OCI-LY7 (cell line): Measurements from ENCODE around the gene APOL3.

Experiments used
- EZH2phosphoT487 ChIP-seq: fragments of 200-600 bp; sonication (generic); IDR thresholded peaks from 2 replicates; pipeline ENCODE4 v1.6.1; 2018; ENCODE audit warnings: low read depth, borderline replicate concordance, mild to moderate bottlenecking, mixed run types, antibody characterized with exemption, low read length, moderate library complexity, mixed read lengths
- TF ChIP-seq, protein P1 (sequence below): fragments of 200-600 bp; sonication (generic); conservative IDR thresholded peaks from 2 replicates; pipeline ENCODE4 v1.5.1; 2014; ENCODE audit warnings: mild to moderate bottlenecking, antibody characterized with exemption, low read length, moderate library complexity, mixed read lengths

DNA sequence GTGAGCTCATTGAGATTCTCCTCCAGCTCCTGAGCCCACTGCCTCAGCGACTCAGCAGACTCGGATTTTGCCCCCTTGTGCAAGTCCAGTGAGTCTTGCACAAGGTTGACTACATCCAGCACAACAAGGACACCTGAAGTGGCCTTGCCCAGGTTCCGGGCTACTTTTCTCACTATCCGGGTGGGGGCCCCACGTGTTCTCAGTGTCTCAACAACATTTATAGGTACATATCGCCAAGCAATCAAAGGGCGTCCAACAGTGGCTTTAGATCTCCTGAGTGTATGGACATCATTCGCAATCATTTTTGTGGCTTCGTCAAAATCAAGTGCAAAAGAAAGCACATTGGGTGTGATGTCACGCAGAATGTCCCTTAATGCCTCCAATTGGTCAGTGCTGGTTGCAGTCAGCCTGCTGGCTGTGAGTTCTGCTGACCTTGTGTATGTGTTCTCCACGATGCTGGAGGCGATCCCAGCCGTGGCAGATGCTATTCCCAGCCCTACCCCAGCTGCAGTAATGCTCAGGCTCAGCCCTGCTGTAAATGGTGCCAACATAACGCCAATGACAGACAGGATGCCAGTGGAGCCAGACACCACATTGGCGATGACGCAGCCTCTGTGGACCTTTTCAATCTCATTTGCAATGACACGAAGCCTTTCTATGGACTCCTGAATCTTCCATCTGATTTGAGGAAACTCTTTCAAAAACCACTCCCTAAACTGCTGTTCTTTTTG lies 30.7 kb upstream of the APOL3 start:
- TF ChIP-seq, protein P1, sequence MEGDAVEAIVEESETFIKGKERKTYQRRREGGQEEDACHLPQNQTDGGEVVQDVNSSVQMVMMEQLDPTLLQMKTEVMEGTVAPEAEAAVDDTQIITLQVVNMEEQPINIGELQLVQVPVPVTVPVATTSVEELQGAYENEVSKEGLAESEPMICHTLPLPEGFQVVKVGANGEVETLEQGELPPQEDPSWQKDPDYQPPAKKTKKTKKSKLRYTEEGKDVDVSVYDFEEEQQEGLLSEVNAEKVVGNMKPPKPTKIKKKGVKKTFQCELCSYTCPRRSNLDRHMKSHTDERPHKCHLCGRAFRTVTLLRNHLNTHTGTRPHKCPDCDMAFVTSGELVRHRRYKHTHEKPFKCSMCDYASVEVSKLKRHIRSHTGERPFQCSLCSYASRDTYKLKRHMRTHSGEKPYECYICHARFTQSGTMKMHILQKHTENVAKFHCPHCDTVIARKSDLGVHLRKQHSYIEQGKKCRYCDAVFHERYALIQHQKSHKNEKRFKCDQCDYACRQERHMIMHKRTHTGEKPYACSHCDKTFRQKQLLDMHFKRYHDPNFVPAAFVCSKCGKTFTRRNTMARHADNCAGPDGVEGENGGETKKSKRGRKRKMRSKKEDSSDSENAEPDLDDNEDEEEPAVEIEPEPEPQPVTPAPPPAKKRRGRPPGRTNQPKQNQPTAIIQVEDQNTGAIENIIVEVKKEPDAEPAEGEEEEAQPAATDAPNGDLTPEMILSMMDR: no peak
- no peak for TF ChIP-seq EZH2phosphoT487
